T47D (cell line): Measurements from ENCODE around the gene GMPPA.

Source experiments
- DNase-seq, 2 experiments: peaks; one replicate each; pipeline versions ENCODE4 v3.0.0 to v3.0.0-alpha.2; 2011 to 2012; ENCODE audit warnings: low read depth in 1 of 2, low spot score in 1 of 2
- JUND ChIP-seq: IDR thresholded peaks from 2 replicates; pipeline ENCODE4 v1.6.1; 2012; ENCODE audit warnings: low read depth
- in situ Hi-C: cut with HindIII; loops from 2 replicates; pipeline ENCODE4 v1.10.0; 2016; ENCODE audit warnings: low sequenced_read_pairs, low pct_unique_long_range_greater_than_20kb

The GMPPA gene

DNA sequence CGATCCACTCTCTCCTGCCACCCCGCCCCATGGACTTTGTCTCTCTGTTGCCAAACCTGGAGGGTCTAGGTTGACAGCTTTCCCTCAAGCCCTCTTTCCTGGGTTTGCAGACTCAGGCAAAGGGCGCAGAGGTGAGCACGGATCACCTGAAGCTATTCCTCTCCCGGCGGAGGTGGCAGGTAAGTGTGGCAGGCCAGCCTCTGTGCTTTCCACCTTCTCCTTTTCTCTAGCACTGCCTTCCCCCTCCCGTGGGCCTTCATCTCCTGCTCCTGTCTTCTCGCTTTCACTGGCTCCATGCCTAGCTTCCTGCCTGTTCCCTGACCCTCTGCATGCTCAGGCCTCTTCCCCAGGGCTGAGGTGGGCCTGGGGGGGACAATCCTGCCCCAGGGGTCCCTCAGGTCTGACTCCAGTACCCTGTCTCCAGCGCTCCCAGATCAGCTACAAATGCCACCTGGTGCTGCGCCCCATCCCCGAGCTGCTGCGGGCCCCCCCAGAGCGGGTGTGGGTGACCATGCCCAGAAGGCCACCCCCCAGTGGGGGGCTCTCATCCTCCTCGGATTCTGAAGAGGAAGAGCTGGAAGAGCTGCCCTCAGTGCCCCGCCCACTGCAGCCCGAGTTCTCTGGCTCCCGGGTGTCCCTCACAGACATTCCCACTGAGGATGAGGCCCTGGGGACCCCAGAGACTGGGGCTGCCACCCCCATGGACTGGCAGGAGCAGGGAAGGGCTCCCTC, 15.9 kb upstream of the GMPPA start:
- in situ Hi-C loops = no loop called here
- no peak for TF ChIP-seq JUND
- DNase-seq = no peak

DNA sequence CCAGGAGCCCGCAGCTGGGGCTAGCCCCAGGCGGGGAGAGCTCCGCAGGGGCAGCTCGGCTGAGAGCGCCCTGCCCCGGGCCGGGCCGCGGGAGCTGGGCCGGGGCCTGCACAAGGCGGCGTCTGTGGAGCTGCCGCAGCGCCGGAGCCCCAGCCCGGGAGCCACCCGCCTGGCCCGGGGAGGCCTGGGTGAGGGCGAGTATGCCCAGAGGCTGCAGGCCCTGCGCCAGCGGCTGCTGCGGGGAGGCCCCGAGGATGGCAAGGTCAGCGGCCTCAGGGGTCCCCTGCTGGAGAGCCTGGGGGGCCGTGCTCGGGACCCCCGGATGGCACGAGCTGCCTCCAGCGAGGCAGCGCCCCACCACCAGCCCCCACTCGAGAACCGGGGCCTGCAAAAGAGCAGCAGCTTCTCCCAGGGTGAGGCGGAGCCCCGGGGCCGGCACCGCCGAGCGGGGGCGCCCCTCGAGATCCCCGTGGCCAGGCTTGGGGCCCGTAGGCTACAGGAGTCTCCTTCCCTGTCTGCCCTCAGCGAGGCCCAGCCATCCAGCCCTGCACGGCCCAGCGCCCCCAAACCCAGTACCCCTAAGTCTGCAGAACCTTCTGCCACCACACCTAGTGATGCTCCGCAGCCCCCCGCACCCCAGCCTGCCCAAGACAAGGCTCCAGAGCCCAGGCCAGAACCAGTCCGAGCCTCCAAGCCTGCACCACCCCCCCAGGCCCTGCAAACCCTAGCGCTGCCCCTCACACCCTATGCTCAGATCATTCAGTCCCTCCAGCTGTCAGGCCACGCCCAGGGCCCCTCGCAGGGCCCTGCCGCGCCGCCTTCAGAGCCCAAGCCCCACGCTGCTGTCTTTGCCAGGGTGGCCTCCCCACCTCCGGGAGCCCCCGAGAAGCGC, 15.0 kb upstream of the GMPPA start:
- in situ Hi-C loops = no loop called here
- no peak for DNase-seq
- no peak for TF ChIP-seq JUND

DNA sequence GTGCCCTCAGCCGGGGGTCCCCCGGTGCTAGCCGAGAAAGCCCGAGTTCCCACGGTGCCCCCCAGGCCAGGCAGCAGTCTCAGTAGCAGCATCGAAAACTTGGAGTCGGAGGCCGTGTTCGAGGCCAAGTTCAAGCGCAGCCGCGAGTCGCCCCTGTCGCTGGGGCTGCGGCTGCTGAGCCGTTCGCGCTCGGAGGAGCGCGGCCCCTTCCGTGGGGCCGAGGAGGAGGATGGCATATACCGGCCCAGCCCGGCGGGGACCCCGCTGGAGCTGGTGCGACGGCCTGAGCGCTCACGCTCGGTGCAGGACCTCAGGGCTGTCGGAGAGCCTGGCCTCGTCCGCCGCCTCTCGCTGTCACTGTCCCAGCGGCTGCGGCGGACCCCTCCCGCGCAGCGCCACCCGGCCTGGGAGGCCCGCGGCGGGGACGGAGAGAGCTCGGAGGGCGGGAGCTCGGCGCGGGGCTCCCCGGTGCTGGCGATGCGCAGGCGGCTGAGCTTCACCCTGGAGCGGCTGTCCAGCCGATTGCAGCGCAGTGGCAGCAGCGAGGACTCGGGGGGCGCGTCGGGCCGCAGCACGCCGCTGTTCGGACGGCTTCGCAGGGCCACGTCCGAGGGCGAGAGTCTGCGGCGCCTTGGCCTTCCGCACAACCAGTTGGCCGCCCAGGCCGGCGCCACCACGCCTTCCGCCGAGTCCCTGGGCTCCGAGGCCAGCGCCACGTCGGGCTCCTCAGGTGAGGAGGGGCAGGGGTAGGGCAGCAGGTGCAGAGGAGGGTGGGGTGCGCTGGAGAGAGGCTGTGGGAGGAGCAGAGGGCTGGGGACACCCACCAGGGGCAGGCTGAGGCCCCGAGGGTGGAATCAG, 14.1 kb upstream of the GMPPA start:
- in situ Hi-C loops = no loop called here
- no peak for DNase-seq
- TF ChIP-seq JUND = no peak

DNA sequence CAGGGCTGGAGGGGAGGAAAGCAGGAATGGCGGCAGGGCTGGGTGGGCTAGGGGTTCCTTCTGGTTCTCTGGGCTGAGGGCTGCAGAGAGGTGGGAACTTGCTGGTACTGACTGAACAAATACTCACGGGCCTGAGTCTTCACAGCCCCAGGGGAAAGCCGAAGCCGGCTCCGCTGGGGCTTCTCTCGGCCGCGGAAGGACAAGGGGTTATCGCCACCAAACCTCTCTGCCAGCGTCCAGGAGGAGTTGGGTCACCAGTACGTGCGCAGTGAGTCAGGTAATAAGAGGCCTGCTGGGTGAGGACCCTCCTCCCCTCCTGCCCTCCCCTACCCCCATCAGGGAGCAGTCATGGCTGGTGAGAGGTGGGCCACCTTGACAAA, 13.5 kb upstream of the GMPPA start:
- no peak for DNase-seq
- in situ Hi-C loops = no loop called here
- no peak for TF ChIP-seq JUND

DNA sequence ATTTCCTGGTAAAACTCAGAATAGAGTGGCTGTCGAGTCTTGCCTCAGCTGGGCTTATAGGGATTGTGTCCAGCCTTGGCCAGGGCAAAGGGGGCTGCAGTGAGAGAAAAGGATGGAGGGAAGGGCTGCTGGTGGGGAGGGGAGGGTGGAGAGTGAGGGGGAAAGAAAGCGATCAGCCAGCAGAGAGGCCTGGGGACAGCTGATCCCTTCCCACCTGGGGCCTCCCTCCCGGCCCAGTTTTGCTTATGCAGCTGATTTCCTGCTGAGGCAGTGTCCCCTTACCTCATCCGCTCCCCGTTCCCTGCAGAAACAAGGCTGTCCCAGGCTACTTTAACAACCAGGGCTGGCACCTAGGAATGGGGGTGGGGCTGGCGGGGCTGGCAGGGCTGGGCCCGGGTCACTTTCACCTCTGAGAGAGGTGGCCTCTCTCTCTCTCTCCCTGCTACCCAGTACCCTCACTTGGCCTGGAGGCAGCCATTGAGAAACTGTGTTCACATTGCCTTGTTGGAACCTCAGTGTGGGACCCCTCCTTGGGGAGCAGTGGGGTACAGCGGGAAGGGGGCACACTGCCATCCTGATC, 12.2 kb upstream of the GMPPA start:
- no peak for TF ChIP-seq JUND
- DNase-seq = no peak
- in situ Hi-C loops = no loop called here

DNA sequence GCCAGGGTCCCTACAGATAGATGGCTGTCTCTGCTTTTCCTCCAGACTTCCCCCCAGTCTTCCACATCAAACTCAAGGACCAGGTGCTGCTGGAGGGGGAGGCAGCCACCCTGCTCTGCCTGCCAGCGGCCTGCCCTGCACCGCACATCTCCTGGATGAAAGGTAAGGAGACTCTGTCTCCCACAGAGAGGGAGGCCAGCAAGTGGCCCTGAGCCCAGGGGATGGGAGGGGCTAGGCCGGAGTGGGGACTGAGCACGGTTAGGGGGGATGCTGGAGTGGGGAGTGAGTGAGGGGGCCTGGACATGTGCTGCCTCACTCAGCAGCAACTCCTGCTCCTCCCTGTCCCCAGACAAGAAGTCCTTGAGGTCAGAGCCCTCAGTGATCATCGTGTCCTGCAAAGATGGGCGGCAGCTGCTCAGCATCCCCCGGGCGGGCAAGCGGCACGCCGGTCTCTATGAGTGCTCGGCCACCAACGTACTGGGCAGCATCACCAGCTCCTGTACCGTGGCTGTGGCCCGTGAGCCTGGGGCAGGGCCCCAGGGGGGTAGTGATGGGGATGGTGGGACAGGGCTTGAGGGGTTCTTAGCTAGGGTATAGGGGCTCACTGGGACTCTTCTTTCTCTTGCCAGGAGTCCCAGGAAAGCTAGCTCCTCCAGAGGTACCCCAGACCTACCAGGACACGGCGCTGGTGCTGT, 10.4 kb upstream of the GMPPA start:
- DNase-seq = no peak
- in situ Hi-C loops = no loop called here
- no peak for TF ChIP-seq JUND

DNA sequence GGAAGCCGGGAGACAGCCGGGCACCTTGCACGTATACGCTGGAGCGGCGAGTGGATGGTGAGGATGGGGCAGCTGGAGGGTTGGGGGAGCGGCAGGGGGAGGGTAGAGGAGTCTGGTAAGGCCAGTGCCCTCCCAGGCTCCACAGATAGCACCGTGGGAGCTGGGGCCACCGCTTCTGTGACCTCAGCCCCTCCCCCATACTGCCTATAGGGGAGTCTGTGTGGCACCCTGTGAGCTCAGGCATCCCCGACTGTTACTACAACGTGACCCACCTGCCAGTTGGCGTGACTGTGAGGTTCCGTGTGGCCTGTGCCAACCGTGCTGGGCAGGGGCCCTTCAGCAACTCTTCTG, 9.9 kb upstream of the GMPPA start:
- TF ChIP-seq JUND = no peak
- DNase-seq = no peak
- in situ Hi-C loops = no loop called here

DNA sequence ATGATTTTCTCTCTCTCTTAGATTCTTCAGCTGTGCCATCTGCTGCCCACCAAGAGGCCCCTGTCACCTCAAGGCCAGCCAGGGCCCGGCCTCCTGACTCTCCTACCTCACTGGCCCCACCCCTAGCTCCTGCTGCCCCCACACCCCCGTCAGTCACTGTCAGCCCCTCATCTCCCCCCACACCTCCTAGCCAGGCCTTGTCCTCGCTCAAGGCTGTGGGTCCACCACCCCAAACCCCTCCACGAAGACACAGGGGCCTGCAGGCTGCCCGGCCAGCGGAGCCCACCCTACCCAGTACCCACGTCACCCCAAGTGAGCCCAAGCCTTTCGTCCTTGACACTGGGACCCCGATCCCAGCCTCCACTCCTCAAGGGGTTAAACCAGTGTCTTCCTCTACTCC, 9.4 kb upstream of the GMPPA start:
- DNase-seq = no peak
- in situ Hi-C loops = no loop called here
- no peak for TF ChIP-seq JUND

DNA sequence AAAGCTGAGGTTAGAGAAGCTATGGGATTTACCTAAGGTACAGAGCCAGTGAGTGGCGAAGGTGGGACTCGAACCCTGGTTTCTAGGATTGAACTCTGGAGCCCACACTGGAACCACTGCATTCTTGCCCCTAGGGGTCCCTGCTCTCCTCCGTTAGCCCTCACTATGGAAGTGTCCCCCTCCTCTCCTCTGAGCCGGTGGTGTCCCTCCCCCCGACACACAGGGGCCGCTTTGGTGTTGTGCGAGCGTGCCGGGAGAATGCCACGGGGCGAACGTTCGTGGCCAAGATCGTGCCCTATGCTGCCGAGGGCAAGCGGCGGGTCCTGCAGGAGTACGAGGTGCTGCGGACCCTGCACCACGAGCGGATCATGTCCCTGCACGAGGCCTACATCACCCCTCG, 8.5 kb upstream of the GMPPA start:
- no peak for DNase-seq
- TF ChIP-seq JUND = no peak
- in situ Hi-C loops = no loop called here

DNA sequence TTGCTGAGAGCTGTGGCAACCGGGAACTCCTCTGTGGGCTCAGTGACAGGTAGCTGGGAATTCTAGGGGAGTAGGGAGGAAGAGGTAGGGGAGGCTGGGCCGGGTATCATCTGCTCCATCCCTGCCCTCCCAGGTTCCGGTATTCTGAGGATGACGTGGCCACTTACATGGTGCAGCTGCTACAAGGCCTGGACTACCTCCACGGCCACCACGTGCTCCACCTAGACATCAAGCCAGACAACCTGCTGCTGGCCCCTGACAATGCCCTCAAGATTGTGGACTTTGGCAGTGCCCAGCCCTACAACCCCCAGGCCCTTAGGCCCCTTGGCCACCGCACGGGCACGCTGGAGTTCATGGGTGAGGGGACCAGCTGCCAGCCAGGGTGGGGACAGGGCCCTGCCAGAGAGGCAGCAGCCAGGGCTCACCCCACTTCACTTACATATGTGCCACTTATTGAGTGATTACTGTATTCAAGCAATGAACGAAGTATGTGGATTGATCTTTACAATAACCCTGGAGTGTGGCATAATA, 8.0 kb upstream of the GMPPA start:
- in situ Hi-C loops = no loop called here
- DNase-seq = no peak
- TF ChIP-seq JUND = no peak

DNA sequence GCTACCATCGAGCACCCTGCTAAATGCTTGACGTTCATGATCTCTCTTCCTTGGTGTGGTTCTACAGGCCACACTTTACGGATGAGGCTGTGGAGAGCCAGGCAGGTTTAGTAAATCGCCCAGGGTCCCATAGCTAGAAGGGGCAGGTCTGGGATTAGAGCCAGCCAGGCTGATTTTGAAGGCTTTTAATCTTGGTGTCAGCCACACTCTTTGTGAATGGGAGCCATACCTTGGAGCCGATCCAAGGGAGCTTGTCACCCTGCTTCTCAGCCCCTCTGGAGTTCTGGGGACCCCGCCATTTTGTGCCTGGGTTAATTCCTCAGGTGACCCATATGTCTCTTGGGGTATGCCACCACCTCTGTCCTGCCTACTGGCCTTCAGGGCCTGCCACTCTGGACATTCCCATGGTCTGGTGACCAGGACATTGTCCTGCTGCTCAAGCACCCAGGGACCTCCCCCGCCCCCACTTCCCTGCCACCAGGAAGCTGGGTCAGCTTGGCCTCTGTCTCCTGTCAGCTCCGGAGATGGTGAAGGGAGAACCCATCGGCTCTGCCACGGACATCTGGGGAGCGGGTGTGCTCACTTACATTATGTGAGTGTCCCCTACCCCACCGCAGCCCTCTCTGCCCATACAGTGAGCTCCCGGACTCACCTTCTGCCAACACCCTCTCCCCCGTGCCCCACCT, 7.3 kb upstream of the GMPPA start:
- in situ Hi-C loops = no loop called here
- TF ChIP-seq JUND = no peak
- no peak for DNase-seq

DNA sequence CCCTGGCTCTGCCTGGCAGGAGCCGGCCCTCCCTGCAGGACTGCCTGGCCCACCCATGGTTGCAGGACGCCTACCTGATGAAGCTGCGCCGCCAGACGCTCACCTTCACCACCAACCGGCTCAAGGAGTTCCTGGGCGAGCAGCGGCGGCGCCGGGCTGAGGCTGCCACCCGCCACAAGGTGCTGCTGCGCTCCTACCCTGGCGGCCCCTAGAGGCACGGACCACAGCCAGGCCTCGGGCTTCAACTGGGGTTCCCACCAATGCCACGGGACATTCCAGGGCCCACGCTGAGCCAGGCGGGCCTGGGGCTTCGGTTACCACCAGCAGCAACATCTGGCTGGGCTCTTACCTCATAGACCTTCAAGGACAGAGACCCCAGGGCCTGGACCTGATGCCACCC, 6.1 kb upstream of the GMPPA start:
- in situ Hi-C loops = no loop called here
- DNase-seq = no peak
- no peak for TF ChIP-seq JUND
